Calu3 (cell line): ENCODE measurements around the gene SPATA2L. TPM values are rescaled to one million over a fixed set of nuclear protein-coding genes. Genes with fewer than 3 reads are reported as not detected.

Experiments
- BruUV-seq: library from RNA; stranded (reverse); fragments of 400-500 nt; replicated peaks from 2 replicates; lab custom pipeline; 2021; lab: Mats Ljungman, UMichigan
- CTCF ChIA-PET: fragments of 300-600 bp; sonication (Branson Sonifier 250); formaldehyde crosslinking; loops from one replicate; lab custom pipeline; 2022; ENCODE audit warnings: antibody characterized with exemption; lab: Charles Lee
- DNase-seq: peaks from one replicate; pipeline ENCODE4 v3.0.0; 2022
- H3K27ac Mint-ChIP-seq: one replicate; pipeline ENCODE4 v1.8.0; 2022; ENCODE audit warnings: mixed read lengths; ENCODE audit not compliant: unreplicated experiment
- H3K27me3 Mint-ChIP-seq: one replicate; pipeline ENCODE4 v1.8.0; 2022; ENCODE audit warnings: mixed read lengths; ENCODE audit not compliant: unreplicated experiment
- H3K36me3 Mint-ChIP-seq: one replicate; pipeline ENCODE4 v1.8.0; 2022; ENCODE audit warnings: mild to moderate bottlenecking, moderate library complexity, mixed read lengths; ENCODE audit not compliant: insufficient read depth, unreplicated experiment
- H3K4me1 Mint-ChIP-seq: one replicate; pipeline ENCODE4 v1.8.0; 2022; ENCODE audit warnings: mild to moderate bottlenecking, low read depth, mixed read lengths; ENCODE audit not compliant: unreplicated experiment
- H3K4me3 Mint-ChIP-seq: one replicate; pipeline ENCODE4 v1.8.0; 2022; ENCODE audit warnings: mild to moderate bottlenecking, low read depth, moderate library complexity, mixed read lengths; ENCODE audit not compliant: unreplicated experiment
- H3K9me3 Mint-ChIP-seq: one replicate; pipeline ENCODE4 v1.8.0; 2022; ENCODE audit warnings: low read depth, mixed read lengths; ENCODE audit not compliant: unreplicated experiment
- intact Hi-C: fragments of 100-400 bp; cut with micrococcal nuclease; formaldehyde crosslinking; loops from one replicate; pipeline ENCODE4 v1.10.0; 2022; ENCODE audit not compliant: unreplicated experiment
- total RNA-seq: library from RNA; stranded (reverse); gene quantifications from 2 replicates; pipeline ENCODE4 v1.2.3, GENCODE V29; 2022
- TF ChIP-seq, protein P1 (sequence below): fragments of 200-600 bp; IDR thresholded peaks from one replicate; pipeline ENCODE4 v1.8.0; 2022; ENCODE audit warnings: antibody characterized with exemption; ENCODE audit not compliant: unreplicated experiment

Gene SPATA2L
- total RNA-seq, 1 experiment from 2014 or later, result 20.7 TPM

DNA sequence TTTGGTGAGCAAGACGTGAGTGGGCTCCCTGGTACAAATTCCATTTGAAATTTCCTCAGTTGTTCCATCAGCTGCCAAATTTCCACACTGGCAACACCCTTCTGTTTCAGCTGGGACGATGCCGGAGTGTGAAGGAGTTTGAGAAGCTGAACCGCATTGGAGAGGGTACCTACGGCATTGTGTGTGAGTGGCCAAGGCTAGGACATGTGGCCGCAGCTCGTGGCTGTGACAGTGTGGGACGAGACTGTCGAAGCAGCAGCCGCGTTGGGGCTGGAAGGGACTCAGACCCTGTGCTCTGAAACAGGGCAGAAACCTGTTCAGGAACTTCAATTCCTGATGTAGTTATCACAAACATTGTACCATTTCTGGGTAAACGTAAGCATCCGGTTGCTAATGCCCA is 12.4 kb downstream of the SPATA2L start:
- DNase-seq, result no peak
- no peak overlapping the region for H3K27ac Mint-ChIP-seq
- intact Hi-C loops, result no loop called here
- CTCF ChIA-PET, result interaction anchor here (1.0 kb wide), 1 partner anchor 17 kb away, joined by 4 read pairs; no protein-coding TSS in a partner anchor
- no peak overlapping the region for H3K4me3 Mint-ChIP-seq
- peaks cover 87% of the 10 kb centered on the region for H3K36me3 Mint-ChIP-seq
- no TSS peak for BruUV-seq
- TF ChIP-seq, protein P1, sequence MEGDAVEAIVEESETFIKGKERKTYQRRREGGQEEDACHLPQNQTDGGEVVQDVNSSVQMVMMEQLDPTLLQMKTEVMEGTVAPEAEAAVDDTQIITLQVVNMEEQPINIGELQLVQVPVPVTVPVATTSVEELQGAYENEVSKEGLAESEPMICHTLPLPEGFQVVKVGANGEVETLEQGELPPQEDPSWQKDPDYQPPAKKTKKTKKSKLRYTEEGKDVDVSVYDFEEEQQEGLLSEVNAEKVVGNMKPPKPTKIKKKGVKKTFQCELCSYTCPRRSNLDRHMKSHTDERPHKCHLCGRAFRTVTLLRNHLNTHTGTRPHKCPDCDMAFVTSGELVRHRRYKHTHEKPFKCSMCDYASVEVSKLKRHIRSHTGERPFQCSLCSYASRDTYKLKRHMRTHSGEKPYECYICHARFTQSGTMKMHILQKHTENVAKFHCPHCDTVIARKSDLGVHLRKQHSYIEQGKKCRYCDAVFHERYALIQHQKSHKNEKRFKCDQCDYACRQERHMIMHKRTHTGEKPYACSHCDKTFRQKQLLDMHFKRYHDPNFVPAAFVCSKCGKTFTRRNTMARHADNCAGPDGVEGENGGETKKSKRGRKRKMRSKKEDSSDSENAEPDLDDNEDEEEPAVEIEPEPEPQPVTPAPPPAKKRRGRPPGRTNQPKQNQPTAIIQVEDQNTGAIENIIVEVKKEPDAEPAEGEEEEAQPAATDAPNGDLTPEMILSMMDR, result no peak
- no peaks in the 10 kb centered on the region for H3K9me3 Mint-ChIP-seq
- H3K27me3 Mint-ChIP-seq, result no peaks in the 10 kb centered on the region
- peaks cover 10% of the 10 kb centered on the region for H3K4me1 Mint-ChIP-seq

DNA sequence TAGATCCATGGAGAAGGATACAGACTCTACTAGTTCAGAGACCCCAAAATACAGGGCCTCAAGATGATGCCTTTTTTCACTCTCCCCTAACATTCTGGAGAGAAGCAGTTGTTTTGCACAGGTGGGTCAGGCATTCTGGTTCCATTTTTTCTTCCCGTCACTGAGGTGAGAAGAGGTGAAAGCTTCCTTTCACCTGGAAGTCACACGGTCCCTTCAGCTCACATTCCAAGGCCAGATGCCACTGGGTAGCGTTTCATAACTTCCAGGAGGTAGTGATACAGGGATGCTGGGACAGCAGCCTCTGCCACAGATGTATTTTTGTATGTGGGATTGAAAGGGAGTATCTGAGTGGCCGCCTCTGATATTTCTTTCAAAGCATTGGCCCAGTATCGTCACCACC is 13.1 kb downstream of the SPATA2L start:
- intact Hi-C loops, result no loop called here
- Mint-ChIP-seq H3K4me3 (peak overlapping the region; percentile 82), H3K27me3 (no peaks in the 10 kb centered on the region), H3K27ac (no peak overlapping the region), H3K9me3 (no peaks in the 10 kb centered on the region), H3K36me3 (peaks cover 86% of the 10 kb centered on the region), H3K4me1 (peaks cover 10% of the 10 kb centered on the region)
- BruUV-seq, result no TSS peak
- TF ChIP-seq, protein P1, result no peak
- no peak for DNase-seq
- CTCF ChIA-PET, result no interaction called here

DNA sequence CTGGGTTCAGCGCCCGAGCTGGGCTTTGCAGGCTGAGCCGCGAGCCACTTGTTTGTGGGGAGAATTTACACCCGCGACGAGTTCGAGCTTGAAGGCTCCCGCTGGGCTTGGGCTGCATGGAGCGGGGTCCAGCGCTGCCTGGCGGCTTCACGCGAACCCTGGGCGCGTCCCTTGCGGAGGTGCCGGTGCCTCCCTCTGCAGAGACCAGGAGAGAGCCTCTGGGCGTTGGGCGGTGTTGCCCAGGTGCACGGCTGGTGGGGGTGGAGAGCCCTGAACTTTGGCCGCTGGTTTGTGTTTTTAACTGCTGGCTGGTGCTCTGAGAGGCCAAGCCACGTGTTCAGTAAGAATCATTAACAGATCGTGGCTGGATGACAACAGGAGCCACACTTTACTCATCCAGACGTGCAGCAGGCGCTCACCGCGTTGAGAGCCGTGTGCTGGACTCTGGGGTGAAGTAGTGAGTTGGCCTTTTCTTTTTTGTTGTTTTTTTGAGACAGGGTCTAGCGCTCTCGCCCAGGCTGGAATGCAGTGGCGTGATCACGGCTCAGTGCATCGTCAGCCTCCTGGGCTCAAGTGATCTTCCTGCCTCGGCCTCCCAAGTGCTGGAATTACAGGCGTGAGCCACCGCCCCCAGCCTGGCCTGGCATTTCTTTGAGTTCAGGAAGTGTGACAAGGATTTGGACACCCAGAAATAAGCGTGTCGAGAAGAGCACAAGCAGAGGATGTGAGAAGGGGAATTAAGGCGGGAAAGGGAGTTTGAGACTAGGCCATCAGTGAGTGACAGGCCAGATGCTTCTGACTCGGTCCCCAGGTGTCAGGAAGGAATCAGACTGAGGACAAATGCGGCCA is 14.2 kb downstream of the SPATA2L start:
- DNase-seq, result peak; percentile 85
- intact Hi-C loops, result no loop called here
- peak overlapping the region; percentile 65 for H3K27ac Mint-ChIP-seq
- no peaks in the 10 kb centered on the region for H3K9me3 Mint-ChIP-seq
- H3K27me3 Mint-ChIP-seq, result no peaks in the 10 kb centered on the region
- peak overlapping the region; percentile 82 for H3K4me3 Mint-ChIP-seq
- TSS peak; percentile 48 for BruUV-seq
- H3K4me1 Mint-ChIP-seq, result peaks cover 10% of the 10 kb centered on the region
- TF ChIP-seq, protein P1, result no peak
- CTCF ChIA-PET, result interaction anchor here (1.1 to 1.5 kb wide), 3 partner anchors 13 to 30 kb away, joined by 4 to 17 read pairs (median 7); partner anchors contain the start of genes CHMP1A, SPATA2L and SPATA33
- peaks cover 75% of the 10 kb centered on the region for H3K36me3 Mint-ChIP-seq

DNA sequence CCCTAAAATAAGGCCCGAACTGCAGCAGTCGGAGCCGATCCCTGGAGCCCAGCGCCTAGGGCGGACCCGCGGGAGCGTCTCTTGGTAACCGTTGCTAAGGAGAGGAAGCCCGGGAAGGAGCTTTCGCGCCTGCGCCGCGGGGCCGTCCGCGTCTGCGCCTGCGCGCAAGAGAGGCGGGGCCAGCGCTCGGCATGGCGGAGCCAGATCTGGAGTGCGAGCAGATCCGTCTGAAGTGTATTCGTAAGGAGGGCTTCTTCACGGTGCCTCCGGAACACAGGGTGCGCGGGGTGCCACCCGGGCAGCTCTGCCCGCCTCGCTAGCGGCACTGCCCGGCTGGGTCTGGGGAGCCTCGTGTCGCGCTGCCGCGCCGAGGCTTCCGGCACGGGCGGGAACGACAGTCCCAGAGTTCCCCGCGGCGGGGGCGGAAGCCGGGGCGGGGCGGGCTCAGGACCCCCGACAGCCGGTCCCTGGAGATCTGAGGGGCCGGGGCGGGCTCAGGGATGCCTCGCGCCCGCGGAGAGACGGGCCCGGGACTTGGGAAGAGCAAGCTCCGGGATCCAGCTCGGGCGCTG is 14.9 kb downstream of the SPATA2L start, which contains the start of gene CDK10:
Gene CDK10, plus strand, starts transcription at position 170 of the 572 bp plus-strand sequence. Its CDS starts 22 bp downstream, at position 192.
- Mint-ChIP-seq H3K36me3 (peaks cover 68% of the 10 kb centered on the region), H3K27ac (peak within 1 kb of the TSS; percentile 65), H3K4me3 (peak within 1 kb of the TSS; percentile 82), H3K27me3 (no peaks in the 10 kb centered on the region), H3K9me3 (no peaks in the 10 kb centered on the region), H3K4me1 (peaks cover 10% of the 10 kb centered on the region)
- DNase-seq, result peak; percentile 96
- TF ChIP-seq, protein P1, result no peak
- intact Hi-C loops, result no loop called here
- CTCF ChIA-PET, result interaction anchor here (0.5 to 1.5 kb wide), 4 partner anchors 14 to 118 kb away, joined by 3 to 17 read pairs (median 6); partner anchors contain the start of genes CHMP1A, SPATA2L and SPATA33
- BruUV-seq, result no TSS peak
